NCI-H128 (cell line): Measurements from ENCODE around the gene PIGS.
"Not testable (repeated sequence)": the region's sequence is repeated elsewhere in the genome, so short reads cannot be mapped to it uniquely, and the experiment has no call there.

Experiments
- DNase-seq: peaks from one replicate; lab custom pipeline; 2025; ENCODE audit not compliant: unreplicated experiment; lab: John Stamatoyannopoulos, UW

PIGS gene

GRCh38 chr17:28571361-28572122, at the start of gene PIGS:
Gene PIGS, minus strand, starts transcription at chr17:28571524. Its CDS starts 28 bp downstream, at chr17:28571496.
- DNase-seq: peak; percentile 81

GRCh38 chr17:28620010-28620409, 48.7 kb upstream of the PIGS start:
- DNase-seq: no peak

- DNase-seq: no peak
These were observed 47.1 kb upstream of the PIGS start for GRCh38 chr17:28618464-28618863.

GRCh38 chr17:28616281-28616680, 45.0 kb upstream of the PIGS start:
- DNase-seq: no peak

- no peak for DNase-seq
These were observed 44.1 kb upstream of the PIGS start for GRCh38 chr17:28615260-28615940.

GRCh38 chr17:28613931-28614381, 42.6 kb upstream of the PIGS start, which contains the start of gene RSKR:
Gene RSKR, minus strand, starts transcription at chr17:28614185. Its CDS starts 24 bp downstream, at chr17:28614161.
- DNase-seq: no peak

GRCh38 chr17:28612936-28613872, 41.9 kb upstream of the PIGS start:
- DNase-seq: no peak

GRCh38 chr17:28612531-28612930, 41.2 kb upstream of the PIGS start:
- no peak for DNase-seq

GRCh38 chr17:28610376-28610775, 39.1 kb upstream of the PIGS start:
- no peak for DNase-seq

GRCh38 chr17:28604031-28604430, 32.7 kb upstream of the PIGS start:
- not testable (repeated sequence) for DNase-seq

- DNase-seq: no peak
These were observed 28.2 kb upstream of the PIGS start for GRCh38 chr17:28599311-28600184.

- DNase-seq: peak; percentile 79
These were observed 27.5 kb upstream of the PIGS start, which contains the start of gene SPAG5 for GRCh38 chr17:28598799-28599310. Gene SPAG5, minus strand, starts transcription at chr17:28599025. Its CDS starts 79 bp downstream, at chr17:28598946.

- DNase-seq: no peak
These were observed 27.1 kb upstream of the PIGS start for GRCh38 chr17:28598389-28598788.

GRCh38 chr17:28597606-28598383, 26.5 kb upstream of the PIGS start:
- DNase-seq: no peak

GRCh38 chr17:28592260-28592659, 20.9 kb upstream of the PIGS start:
- DNase-seq: no peak

- DNase-seq: no peak
These were observed 14.5 kb upstream of the PIGS start for GRCh38 chr17:28585851-28586250.

GRCh38 chr17:28584434-28584833, 13.1 kb upstream of the PIGS start:
- no peak for DNase-seq

GRCh38 chr17:28582513-28582912, 11.2 kb upstream of the PIGS start:
- no peak for DNase-seq

- DNase-seq: no peak
These were observed 9.6 kb upstream of the PIGS start for GRCh38 chr17:28580959-28581358.
